ENCODE measurements around the gene EBLN2.

DNA sequence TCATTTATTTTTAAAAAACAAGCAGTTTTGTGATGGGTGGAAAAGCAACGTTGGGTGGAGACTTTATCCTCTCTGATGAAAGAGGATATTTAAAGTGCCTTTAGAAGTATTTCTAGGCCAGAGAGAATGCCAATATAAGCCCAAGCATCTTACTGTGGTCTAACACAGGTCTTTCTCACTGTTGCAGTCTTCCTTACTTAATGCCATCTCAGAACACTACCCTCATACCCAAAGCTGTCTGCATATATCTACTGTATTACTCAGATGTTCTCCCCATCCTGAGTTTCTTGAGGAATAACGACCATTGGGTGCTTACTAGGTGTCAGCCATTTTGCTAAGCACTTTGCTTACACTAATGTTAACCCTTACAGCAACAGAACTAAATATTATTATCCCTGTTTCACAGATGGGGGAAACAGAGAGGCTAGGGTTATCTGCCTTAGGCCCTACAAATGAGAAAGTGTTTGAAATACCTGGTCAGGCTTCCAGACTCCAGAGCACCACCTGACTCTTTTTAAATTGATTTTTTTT is 29.8 kb upstream of the EBLN2 start:
- TF ChIP-seq CTCF (IDR thresholded peaks at IDR 0.05) = no peak
- no peak for TF ChIP-seq POLR2A (IDR thresholded peaks at IDR 0.05)
- TF ChIP-seq POLR2AphosphoS5 (IDR thresholded peaks at IDR 0.05) = no peak

All from breast epithelium (tissue), 3 donors.